ENCODE data around the gene KCNJ15. TPM values are rescaled to one million over a fixed set of nuclear protein-coding genes. Genes with fewer than 3 reads are reported as not detected.

The KCNJ15 gene
- total and polyA plus RNA-seq, 2 of the 13 experiments (the other 11 are each of a cell fraction or from before 2014, with no cell fraction given): not detected

DNA sequence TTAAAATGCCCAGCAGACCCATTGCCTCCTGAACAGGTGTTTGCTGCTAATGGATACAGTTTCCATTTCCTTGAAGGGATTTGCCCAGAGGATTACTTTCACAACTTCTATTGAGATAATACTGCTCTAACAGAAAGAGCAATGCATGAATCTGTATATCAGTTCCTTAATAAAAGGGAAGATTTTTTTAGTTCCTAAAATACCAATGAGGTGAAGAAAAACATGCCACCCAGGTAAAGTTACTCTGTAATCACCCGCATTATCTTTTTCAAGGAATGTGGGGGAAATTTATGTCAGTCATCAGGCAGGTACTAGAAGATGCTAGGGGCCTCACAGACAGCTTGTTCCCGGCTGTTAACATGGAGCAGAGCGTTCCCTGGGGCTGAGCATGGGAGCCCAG, 41.1 kb downstream of the KCNJ15 start:
- Histone ChIP-seq H3K4me3 (replicated peaks in 1 of 3; ENCODE audit: insufficient read depth in 1 of 3, low read depth in 2 of 3, low read length in 3 of 3) (no peak overlapping the region), H3K4me2 (ENCODE audit: low read depth, low read length) (no peak overlapping the region), H3K9me3 (ENCODE audit: low read length) (no peaks in the 10 kb centered on the region), H3K79me2 (ENCODE audit: insufficient read depth, low read length) (no peaks in the 10 kb centered on the region), H3K27ac (ENCODE audit: extremely low read length, insufficient read depth, low read length) (no peak overlapping the region), H3K27me3 (ENCODE audit: control insufficient read depth in 1 of 2, insufficient read depth in 2 of 2, low read length in 2 of 2) (no peaks in the 10 kb centered on the region), H4K20me1 (ENCODE audit: insufficient read depth, low read length) (no peaks in the 10 kb centered on the region), H2AFZ (ENCODE audit: low read length) (no peak overlapping the region), H3K4me1 (ENCODE audit: insufficient read depth, low read length) (peaks cover 19% of the 10 kb centered on the region), H3K36me3 (replicated peaks in 1 of 2; ENCODE audit: control insufficient read depth in 1 of 2, insufficient read depth in 2 of 2, low read length in 2 of 2) (no peaks in the 10 kb centered on the region), H3K9ac (ENCODE audit: insufficient read depth, low read depth, low read length) (no peak overlapping the region)
- ChIA-PET POLR2A (no interaction called here), CTCF (ENCODE audit: low intra/inter-chr PET ratio, low total read pairs) (no interaction called here)
- FAIRE-seq: no peak
- DNase-seq (ENCODE audit: low spot score): no peak
- 25% methylated on average over 3 of the region's 3 CpGs for WGBS (ENCODE audit: low lambda C conversion rate)
- no peak for ATAC-seq
- in situ Hi-C loops (cut with HindIII; ENCODE audit: extremely low pct_ligation_motif_present, low pct_unique_long_range_greater_than_20kb): no loop called here
- TF ChIP-seq, protein P1, sequence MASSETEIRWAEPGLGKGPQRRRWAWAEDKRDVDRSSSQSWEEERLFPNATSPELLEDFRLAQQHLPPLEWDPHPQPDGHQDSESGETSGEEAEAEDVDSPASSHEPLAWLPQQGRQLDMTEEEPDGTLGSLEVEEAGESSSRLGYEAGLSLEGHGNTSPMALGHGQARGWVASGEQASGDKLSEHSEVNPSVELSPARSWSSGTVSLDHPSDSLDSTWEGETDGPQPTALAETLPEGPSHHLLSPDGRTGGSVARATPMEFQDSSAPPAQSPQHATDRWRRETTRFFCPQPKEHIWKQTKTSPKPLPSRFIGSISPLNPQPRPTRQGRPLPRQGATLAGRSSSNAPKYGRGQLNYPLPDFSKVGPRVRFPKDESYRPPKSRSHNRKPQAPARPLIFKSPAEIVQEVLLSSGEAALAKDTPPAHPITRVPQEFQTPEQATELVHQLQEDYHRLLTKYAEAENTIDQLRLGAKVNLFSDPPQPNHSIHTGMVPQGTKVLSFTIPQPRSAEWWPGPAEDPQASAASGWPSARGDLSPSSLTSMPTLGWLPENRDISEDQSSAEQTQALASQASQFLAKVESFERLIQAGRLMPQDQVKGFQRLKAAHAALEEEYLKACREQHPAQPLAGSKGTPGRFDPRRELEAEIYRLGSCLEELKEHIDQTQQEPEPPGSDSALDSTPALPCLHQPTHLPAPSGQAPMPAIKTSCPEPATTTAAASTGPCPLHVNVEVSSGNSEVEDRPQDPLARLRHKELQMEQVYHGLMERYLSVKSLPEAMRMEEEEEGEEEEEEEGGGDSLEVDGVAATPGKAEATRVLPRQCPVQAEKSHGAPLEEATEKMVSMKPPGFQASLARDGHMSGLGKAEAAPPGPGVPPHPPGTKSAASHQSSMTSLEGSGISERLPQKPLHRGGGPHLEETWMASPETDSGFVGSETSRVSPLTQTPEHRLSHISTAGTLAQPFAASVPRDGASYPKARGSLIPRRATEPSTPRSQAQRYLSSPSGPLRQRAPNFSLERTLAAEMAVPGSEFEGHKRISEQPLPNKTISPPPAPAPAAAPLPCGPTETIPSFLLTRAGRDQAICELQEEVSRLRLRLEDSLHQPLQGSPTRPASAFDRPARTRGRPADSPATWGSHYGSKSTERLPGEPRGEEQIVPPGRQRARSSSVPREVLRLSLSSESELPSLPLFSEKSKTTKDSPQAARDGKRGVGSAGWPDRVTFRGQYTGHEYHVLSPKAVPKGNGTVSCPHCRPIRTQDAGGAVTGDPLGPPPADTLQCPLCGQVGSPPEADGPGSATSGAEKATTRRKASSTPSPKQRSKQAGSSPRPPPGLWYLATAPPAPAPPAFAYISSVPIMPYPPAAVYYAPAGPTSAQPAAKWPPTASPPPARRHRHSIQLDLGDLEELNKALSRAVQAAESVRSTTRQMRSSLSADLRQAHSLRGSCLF (CRISPR knock-in tag; IDR thresholded peaks at IDR 0.05; ENCODE audit: borderline replicate concordance): no peak
- TF ChIP-seq ZNF282 (IDR thresholded peaks at IDR 0.05; ENCODE audit: partially characterized antibody): no peak
- no peak for TF ChIP-seq ETV5 (CRISPR knock-in tag; IDR thresholded peaks at IDR 0.05; ENCODE audit: borderline replicate concordance)
- no peak for TF ChIP-seq ZNF720 (CRISPR knock-in tag; IDR thresholded peaks at IDR 0.05)
- TF ChIP-seq CENPX (CRISPR knock-in tag; IDR thresholded peaks at IDR 0.05): no peak
- intact Hi-C loops (cut with micrococcal nuclease; ENCODE audit: unreplicated experiment): no loop called here
- no TSS peak for BruUV-seq (replicated peaks)
